Cardiac septum (tissue), 1 donor: ENCODE data around the gene PALS2. TPM values are rescaled to one million over a fixed set of nuclear protein-coding genes. Genes with fewer than 3 reads are reported as not detected.

Source experiments
- DNase-seq: peaks from one replicate; pipeline ENCODE4 v3.0.0-alpha.2; 2020; ENCODE audit warnings: low spot score
- intact Hi-C: fragments of 100-400 bp; cut with DNase I; formaldehyde crosslinking; loops from one replicate; pipeline ENCODE4 v1.14.0; 2022
- total RNA-seq: library from RNA; stranded (reverse); fragmentation: NEBNext Ultra II Directional; extraction: Animal tissue kit (Norgen Biotek cat#: 25700); gene quantifications from one replicate; pipeline ENCODE4 v1.2.1, GENCODE V29; 2021
- donor health status: DM: no; HTN: no; CAD: no.

The PALS2 gene
- total RNA-seq, 1 donor from 2014 or later: 4.3 TPM

GRCh38 chr7:24580283-24580946 lies 7.2 kb downstream of the PALS2 start:
- no peak for DNase-seq
- intact Hi-C loops: no loop called here

- DNase-seq: no peak
- intact Hi-C loops: no loop called here
These were observed 8.9 kb downstream of the PALS2 start for GRCh38 chr7:24582166-24582565.

- no peak for DNase-seq
- intact Hi-C loops: no loop called here
These were observed 14.6 kb downstream of the PALS2 start for GRCh38 chr7:24587853-24588252.

GRCh38 chr7:24591152-24591551 lies 17.9 kb downstream of the PALS2 start:
- intact Hi-C loops: no loop called here
- DNase-seq: no peak

- intact Hi-C loops: no loop called here
These were observed 22.6 kb downstream of the PALS2 start for GRCh38 chr7:24595671-24596418.

GRCh38 chr7:24597014-24597413 lies 23.8 kb downstream of the PALS2 start:
- intact Hi-C loops: no loop called here

More at GRCh38 chr7:24595671-24596418, 22.6 kb downstream of the PALS2 start:
- no peak for DNase-seq

GRCh38 chr7:24601600-24601999 lies 28.3 kb downstream of the PALS2 start:
- no peak for DNase-seq
- intact Hi-C loops: no loop called here

More at GRCh38 chr7:24597014-24597413, 23.8 kb downstream of the PALS2 start:
- no peak for DNase-seq

- intact Hi-C loops: no loop called here
These were observed 29.7 kb downstream of the PALS2 start for GRCh38 chr7:24602860-24603456.

GRCh38 chr7:24604630-24605029 lies 31.4 kb downstream of the PALS2 start:
- intact Hi-C loops: no loop called here
- DNase-seq: no peak

More at GRCh38 chr7:24602860-24603456, 29.7 kb downstream of the PALS2 start:
- no peak for DNase-seq

- intact Hi-C loops: no loop called here
- DNase-seq: no peak
These were observed 35.3 kb downstream of the PALS2 start for GRCh38 chr7:24608504-24608903.

- intact Hi-C loops: no loop called here
- DNase-seq: no peak
These were observed 35.8 kb downstream of the PALS2 start for GRCh38 chr7:24609059-24609458.

GRCh38 chr7:24609570-24609969 lies 36.3 kb downstream of the PALS2 start:
- no peak for DNase-seq
- intact Hi-C loops: no loop called here

- intact Hi-C loops: no loop called here
- DNase-seq: no peak
These were observed 37.9 kb downstream of the PALS2 start for GRCh38 chr7:24611130-24611529.

GRCh38 chr7:24617957-24618616 lies 44.8 kb downstream of the PALS2 start:
- no peak for DNase-seq
- intact Hi-C loops: no loop called here

- intact Hi-C loops: no loop called here
- DNase-seq: no peak
These were observed 46.7 kb downstream of the PALS2 start for GRCh38 chr7:24619978-24620377.

GRCh38 chr7:24622646-24623182 lies 49.5 kb downstream of the PALS2 start:
- intact Hi-C loops: no loop called here
- DNase-seq: no peak
